NCI-H748 (cell line): ENCODE data around the gene S100A9.

Experiments used
- DNase-seq: peaks from one replicate; lab custom pipeline; 2025; ENCODE audit not compliant: unreplicated experiment; lab: John Stamatoyannopoulos, UW

The S100A9 gene

DNA sequence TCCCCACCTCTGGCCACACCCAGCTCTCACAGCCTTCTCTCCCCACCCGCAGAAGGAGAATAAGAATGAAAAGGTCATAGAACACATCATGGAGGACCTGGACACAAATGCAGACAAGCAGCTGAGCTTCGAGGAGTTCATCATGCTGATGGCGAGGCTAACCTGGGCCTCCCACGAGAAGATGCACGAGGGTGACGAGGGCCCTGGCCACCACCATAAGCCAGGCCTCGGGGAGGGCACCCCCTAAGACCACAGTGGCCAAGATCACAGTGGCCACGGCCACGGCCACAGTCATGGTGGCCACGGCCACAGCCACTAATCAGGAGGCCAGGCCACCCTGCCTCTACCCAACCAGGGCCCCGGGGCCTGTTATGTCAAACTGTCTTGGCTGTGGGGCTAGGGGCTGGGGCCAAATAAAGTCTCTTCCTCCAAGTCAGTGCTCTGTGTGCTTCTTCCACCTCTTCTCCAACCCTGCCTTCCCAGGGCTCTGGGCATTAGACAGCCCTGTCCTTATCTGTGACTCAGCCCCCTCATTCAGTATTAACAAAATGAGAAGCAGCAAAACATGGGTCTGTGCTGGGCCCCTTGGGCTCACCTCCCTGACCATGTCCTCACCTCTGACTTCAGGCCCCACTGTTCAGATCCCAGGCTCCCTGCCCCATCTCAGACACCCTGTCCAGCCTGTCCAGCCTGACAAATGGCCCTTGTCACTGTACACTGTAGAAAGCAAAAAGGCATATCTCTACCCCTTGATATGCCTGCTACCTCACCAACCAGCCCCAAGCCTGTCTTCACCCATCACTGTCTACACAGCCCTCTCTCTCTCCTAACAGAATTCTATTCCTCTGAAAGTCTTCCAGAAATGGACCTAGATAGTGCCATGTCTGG lies 3.2 kb downstream of the S100A9 start:
- no peak for DNase-seq

DNA sequence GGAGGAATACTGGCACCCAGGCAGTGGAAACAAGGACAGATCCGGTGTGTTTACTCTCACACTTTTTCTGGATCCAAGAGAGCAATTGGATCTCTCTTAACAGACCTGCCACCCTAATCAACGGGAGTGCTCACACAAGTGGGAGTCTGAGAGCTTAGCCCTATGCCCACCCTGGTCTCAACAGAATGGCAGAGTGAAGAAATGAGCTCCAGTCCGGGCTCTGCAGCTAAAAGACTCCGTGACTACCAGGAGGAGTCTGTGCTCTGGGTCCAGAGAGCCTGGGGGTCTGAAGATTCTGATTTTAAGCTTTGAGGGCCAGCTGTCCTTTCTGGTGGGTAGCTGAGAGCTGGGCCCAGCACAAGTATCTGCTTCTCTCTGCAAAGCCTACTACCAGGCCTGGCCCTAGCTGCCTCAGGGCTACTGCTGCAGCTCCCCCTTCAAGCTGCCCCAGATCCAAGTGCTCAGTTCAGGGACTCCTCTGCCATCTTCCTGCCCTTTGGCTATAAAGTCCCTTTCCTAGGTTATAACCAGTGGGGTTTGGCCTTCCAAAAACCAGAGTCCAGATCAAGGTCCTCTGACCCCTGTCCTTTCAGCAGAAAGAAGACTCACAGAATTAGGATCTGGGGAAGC lies 3.9 kb downstream of the S100A9 start:
- no peak for DNase-seq

DNA sequence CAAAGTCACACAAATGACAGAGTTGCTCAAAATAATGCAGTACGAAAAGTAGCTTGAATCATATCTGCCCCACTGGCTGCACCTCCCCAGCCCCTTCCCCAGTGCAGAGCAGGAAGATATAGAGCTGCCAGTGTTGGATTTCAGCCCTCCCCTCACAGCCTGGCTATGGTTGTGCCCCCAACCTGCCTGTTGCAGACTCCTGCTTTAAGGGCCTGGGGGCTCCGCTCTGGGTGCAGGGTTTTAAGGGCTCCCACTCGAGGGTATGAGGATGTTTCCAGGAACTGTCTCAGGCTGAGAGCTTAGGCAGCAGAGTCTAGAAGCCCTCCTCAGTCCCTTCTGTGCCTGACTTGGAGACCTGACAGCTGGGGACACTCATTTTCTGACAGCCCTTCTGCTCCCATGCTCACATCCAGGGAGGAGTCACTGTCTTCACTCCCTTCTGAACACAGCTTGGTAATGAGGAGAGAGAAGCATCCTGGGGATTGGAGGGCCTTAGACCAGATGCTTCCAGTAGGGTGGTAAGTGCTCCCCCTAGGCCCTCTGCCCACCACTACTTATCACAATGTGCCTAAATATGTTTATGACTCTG lies 4.6 kb downstream of the S100A9 start:
- DNase-seq: no peak

DNA sequence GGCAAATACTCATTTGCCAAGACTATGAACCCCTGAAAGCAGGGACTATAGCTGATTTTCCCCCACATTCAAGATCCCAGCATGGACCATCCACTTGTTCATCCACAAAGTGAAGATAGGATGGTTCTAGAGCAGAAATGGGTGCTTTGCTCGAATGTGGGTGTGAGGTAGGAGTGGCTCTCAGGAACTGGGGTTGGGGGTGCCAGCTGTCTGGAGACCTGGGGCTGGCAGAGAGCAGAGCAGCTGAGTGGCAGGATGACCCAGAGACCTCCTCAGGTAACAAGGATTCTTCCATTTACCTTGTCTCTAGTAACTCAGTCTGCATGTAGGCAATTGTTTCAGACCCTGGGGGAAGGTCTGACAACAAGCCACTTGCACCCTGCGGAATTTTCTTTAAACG lies 6.0 kb downstream of the S100A9 start:
- DNase-seq: no peak

DNA sequence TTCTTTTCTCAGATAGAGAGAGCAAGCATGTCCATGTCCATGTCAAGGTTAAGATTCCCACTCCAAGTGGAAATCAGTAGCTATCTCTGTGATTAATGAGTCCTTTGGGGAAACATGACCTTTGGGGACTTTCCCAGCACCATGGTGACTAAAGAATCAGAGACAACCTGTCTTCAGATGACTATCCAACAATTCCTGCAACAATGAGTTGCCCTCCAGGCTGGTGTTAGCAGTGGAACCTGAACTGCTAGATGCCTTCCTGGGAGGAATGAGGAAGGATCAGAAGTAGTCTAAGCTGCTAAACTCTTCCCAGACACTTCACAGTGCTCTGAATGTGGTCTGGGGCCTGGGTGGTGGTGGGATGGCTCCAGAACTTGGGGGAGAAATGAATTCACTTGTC lies 6.5 kb downstream of the S100A9 start:
- no peak for DNase-seq

DNA sequence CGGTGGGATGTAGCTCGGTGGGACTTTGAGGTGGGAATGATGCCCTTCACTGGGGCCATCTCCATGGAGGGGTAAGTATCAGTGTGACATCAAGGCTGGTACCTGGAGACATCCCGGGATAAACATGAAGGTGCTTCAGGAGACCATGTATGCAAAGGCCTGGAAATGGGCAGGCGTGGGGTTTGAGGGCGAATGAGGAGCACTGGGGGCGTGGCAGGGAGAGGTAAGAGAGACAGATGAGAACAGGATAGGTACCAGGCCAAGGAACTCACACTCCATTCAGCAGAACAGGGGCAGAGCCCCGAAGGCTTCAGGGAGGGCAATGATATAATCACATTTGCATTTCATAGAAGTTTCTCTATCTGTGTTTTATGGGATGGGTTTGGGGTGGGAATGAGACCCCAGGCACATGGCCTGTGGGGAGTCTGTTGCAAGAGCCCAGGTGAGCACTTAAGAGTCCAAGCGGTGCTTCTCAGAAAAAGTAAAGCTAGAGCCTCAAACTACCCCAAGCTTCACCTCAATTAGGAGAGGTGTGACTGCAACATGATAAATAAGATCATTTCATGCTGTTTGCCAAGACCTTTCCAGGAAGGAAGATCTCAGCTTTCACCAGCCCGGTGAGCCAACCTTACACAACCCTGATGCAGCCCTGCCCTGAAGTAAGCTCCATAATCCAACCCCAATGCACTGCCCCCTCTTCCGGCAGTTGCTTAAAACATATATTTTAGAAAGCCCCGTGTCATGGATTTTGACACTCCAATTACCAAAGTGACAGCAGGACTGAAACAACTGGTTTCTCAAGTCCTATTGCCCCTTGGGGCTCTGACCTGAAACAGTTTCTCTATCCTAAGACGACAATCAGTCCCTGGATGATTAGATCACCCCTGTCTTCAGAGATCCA lies 7.4 kb downstream of the S100A9 start:
- DNase-seq: no peak

DNA sequence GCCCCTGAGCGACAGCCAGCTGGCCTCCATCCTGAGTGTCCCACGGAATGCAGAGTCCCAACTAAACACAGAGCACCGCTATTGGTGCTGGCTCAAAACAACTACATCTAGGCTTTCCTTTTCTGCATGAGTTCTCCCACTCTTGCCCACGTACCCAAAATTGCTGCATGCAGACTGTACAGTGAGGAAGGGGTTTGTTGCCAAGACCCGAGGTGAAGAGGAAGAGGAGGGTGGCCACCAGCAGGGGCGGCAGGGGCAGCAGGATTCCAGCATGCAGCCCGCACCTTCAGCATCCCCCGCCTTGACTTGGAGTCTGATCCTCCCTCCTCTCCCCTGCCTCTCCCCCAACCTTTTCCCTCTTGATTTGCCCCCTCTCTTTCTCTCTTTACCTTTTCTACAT lies 8.0 kb downstream of the S100A9 start:
- no peak for DNase-seq

DNA sequence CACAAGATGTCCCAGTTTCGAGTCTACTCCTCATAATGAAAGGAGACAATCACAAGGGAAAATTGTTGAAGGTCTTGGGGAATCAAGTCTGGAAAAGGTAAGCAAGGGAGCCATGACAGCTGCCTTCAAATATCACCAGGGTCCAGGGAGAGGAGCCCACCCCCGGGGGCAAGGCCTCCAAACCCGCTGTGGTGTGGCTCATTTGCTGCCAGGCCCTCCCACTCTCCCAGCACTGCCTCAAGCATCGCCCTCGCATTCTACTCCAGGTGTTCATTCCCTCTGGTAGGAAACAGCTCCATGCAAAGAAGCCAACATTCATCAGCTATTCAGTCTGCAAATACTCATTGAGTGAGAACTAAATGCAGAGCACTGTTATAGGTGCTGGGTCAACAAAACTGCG lies 8.6 kb downstream of the S100A9 start:
- DNase-seq: no peak

DNA sequence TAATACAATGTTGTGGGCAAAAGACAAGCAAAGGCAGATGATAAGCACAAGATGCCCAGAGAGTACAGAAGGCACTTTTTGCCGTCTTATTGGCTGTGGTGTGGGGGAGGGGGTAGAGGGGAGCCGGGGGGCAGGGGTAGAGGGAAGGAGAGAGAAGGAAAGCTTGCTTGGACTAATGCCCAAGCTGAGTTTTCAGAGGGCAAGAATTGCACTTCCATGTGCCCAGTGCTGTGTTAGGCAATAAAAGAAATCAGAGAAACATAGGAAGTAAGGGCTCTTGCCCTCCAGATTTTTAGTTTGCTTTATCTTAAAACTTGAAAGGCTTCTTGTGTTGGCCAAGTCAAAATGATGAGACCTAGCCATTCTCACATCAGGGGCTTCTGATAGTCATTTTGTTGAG lies 9.4 kb downstream of the S100A9 start:
- no peak for DNase-seq

DNA sequence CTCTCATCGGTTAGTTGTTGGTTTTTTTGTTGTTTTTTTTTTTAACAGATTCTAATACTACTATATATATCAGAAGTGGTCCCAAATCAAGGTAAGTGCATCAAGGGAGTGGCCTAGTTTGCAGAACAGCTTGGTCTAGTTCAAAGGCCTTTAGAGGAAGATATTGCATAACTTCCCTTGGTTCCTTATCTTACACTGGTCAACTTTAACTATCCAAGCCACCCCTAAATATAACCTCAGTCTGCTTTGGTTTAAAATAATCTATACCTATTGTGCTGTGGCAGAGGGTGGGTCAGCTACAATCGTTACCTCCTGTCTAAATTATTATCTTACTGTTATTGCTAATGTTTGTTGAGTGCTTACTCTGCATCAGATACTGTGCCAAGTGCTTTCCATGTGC lies 10.8 kb downstream of the S100A9 start:
- no peak for DNase-seq

DNA sequence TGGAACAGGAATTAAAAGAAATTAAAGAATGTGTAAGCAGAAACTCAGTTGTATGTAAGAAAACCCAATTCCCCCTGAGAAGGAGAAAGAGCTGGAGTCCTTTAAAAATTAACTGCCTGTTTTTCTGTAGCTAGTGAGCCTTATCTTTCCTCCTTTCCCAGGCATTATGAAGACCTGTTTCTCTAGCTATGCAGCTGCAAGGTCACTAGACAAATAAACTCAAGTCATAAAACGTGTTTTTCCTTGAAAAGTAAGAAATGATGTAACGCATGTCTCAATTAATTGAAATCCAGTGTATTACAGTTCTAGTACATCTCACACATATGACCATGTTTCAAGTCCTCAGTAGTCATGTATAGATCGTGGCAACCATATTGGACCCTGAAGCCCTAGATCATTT lies 12.5 kb downstream of the S100A9 start:
- no peak for DNase-seq

DNA sequence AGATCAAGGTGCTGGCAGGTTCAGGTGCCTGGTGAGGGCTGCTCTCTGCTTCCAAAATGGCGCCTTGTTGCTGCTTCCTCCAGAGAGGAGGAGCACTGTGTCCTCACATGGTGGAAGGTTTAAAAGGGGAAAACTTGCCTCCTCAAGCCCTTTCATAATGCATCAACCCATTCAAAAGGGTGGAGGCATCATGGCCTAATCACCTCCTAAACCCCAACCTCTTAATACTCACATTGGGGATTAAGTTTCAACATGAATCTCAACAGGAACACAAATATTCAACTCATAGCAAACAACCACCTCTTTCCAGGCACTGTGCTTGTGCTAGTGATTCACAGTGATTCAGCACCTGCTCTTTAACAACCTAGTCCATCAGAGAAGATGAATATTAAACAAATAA lies 13.6 kb downstream of the S100A9 start:
- DNase-seq: no peak

DNA sequence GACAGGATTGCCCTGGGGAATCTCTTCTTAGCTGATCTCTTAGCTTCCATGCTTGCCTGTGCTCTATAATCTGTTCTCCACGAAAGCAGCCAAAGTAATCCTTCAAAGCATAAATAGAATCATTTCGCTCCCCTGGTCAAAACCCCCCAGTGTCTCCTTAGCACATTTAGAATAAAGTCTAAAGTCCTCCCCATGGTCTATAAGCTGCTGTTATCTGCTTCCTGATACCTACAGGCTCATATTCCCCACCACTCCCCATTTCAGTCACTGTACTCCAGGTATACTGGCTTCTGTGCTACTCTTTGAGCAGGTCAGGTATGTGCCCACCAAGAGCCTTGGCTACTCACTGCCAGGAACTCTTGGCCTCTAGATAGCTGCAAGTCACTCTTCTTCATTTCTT lies 14.9 kb downstream of the S100A9 start:
- no peak for DNase-seq

DNA sequence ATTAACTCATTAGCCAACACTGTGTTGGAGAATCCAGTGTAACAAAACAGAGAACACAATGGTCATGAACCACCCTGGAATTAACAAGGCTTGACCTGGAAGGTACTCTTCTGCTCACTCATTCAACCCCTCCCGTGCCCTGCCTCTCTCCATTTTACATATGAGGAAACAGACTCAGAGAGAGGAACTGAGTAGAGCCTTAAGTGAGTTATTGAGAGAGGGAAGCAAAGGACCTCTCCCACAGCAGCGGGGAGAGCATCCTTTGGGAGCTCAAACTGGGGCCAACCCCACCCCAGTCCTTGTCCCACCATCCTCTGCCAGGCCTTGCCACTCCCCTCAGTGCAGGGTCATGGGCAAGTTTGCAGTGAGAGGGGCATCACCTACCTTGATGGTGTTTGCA lies 16.4 kb downstream of the S100A9 start:
- no peak for DNase-seq

DNA sequence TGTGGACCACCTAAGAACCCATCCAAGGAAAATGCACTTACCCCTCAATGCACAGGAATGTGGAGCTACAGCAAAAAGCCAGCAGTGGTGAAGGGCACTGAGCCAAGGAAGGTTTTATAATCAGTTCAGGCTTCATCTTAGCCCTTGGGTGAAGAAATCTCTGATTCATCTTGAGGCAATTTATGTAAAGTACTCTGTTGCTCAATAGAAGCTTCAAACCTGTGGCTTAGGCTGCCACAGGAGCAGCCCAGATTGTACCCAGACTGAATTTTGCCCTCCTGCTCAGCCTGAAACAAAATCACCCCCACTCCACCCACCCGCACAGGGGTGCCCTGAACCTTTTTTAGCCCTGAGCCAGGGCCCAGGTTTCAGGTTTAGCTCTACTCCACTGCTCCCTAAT lies 17.9 kb downstream of the S100A9 start, which contains the start of gene S100A12:
TSS of gene S100A12 (minus strand) at position 111 of the 400 bp plus-strand sequence. CDS start 1,029 bp downstream, outside the sequence.
- no peak for DNase-seq

DNA sequence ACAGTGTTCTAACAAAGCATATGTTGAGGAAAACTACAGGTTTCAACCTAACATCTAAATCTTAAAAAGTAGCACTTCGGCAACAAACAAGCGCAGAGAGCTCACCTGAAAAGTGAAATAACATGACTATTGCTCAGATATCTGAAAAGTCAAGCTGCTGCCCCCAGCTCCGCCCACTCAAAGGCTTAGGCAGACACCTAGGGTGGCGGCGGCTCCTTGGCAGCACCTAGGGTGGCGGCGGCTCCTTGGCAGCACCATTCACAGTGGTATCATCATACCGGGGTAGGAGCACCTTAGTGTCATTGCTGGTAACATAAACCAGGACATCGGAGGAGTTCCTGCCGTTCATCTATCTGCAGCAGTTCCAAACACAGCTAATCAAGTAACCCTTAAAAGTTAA lies 21.9 kb downstream of the S100A9 start:
- no peak for DNase-seq

DNA sequence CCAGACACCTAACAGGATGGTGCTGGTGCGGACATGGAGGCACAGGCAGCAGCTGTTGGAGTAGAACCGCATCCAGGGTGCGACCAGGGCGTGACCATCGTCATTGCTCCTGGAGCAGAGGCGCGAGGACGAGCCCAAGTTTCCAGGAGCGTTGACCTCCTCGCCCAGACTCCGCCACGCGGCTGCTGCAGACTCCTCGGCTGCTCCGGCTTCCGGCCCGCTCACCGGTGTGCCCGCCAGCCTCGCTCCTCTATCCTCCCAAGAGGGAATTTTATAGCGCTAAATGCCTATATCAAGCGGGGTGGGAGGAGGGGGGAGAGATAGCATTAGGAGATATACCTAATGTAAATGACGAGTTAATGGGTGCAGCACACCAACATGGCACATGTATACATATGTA lies 23.1 kb downstream of the S100A9 start:
- no peak for DNase-seq

DNA sequence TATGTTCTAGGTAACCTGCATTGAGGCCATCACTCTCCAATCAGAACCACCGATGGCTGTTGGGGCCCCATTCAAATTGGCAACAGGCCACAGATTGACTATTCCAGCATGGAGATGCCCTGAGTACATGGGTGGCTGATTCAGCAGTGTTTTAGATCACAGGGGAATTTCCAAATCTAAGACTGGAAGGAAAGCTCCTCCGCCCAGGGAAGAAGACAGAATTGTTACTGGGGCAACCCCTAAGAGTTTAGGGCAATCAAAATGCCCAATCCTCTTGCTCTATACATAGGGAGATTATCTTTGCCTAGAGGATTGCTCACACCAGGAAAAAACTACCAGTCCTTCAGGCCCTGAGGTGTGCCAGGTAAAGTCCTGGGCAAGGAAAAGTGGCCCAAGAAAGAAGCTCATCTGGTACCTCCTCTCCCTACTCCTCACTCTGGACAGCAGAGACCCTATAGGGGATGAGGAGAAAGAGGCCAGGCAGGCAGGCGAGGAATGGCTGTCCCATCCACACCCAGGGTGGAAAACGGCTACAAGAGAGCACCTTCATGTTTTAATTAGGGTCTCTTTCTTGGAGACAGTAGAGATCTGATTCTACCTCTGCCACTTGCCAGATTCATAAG lies 27.4 kb downstream of the S100A9 start:
- DNase-seq: no peak

DNA sequence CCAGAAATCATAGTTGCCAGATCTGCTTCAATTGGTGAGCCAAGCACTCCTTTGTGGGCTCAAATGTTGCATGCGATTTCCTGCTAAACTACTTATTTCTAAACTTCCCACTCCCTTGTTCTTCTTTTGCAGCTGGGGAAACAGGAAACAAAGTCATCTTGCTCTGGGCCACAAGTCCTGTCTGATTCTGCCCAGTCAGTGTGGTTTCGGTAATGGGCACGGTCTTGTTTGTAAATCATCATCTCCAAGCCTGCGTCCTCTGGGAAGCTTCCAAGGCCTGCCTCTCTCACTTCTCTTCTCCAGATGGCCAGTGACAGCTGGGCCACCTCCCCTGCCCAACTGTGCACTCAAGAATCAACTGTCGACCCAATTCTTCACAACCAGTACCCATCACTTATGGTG lies 28.8 kb downstream of the S100A9 start:
- no peak for DNase-seq

DNA sequence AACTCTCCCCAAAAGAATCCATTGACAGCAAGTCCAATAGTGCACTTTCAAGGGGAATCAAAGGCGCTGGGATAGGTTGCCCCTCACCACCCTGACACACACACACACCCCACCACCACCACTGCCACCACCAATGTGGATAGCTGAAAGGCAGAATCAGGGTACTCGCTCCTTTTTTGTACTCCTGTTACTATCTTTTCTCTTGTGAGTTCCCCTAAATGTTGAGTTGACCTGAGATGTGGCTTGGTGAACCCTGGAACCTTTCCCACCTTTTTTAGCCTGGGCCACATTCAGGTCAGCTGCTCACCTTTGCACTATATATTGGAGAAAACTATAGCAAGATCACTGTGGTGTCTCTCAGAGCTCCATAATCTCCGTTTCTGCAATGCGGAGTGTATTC lies 29.3 kb downstream of the S100A9 start:
- no peak for DNase-seq

DNA sequence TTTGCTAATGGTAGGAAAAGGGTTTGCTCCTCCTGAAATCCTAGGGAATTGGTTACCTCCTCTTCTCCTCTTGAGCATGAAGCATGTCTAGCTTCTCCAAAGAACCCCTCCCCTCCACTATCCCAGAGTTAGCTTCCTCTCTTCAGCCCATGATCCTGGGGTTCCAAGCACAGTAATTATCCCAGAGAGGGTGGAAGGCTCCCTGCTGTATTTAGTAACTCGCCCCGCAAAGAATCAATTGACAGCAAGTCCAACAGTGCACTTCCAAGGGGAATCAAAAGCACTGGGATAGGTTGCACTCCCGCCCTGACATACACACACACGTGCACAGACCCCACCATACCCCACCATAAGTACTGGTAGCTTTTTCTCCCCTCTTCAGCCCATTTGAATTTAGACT lies 30.1 kb downstream of the S100A9 start:
- DNase-seq: no peak
